LNCAP (cell line): ENCODE measurements around the gene PNN.

Experiments used
- TF ChIP-seq, protein P1 (sequence below): fragments of 450-650 bp; IDR thresholded peaks from 2 replicates; pipeline ENCODE4 v1.5.1; 2017; ENCODE audit warnings: mild to moderate bottlenecking

Gene PNN

DNA sequence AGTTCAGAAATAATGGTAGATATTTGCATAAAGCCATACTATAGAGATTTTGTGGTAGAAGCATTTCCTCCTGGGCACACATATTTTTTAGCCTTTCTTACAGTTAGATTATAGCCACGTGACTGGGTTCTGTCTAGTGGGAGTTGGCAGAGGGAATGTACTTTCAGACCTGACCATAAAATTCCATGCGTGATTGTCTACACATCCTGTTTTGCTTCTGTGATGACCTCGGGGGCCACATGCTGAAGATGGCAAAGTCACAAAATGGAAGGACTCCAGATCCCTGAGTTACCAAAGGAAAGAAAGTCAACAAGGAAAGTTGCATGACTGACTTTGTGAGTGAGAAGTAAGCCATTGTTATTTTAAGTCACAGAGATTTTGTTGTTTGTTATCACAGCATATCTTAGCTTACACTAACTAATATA lies 44.0 kb downstream of the PNN start:
- TF ChIP-seq, protein P1, sequence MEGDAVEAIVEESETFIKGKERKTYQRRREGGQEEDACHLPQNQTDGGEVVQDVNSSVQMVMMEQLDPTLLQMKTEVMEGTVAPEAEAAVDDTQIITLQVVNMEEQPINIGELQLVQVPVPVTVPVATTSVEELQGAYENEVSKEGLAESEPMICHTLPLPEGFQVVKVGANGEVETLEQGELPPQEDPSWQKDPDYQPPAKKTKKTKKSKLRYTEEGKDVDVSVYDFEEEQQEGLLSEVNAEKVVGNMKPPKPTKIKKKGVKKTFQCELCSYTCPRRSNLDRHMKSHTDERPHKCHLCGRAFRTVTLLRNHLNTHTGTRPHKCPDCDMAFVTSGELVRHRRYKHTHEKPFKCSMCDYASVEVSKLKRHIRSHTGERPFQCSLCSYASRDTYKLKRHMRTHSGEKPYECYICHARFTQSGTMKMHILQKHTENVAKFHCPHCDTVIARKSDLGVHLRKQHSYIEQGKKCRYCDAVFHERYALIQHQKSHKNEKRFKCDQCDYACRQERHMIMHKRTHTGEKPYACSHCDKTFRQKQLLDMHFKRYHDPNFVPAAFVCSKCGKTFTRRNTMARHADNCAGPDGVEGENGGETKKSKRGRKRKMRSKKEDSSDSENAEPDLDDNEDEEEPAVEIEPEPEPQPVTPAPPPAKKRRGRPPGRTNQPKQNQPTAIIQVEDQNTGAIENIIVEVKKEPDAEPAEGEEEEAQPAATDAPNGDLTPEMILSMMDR = no peak

DNA sequence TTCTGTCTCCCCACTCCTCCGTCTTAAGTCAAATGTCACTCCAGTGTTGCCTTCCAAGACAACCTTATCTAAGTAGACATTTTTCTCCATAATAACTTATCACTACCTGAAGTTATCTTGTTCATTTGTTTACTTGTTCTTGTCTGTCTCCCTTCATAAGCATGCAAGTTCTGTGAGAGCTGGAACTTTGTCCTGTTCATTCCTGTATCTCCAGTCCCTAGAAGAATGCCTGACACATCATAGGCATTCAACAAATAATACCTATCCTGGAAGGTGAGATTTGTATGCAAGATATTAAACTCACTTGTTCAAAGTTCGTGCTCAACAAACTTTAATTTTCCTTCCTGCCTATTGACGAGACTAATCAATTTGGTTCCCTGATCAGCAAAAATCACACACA lies 53.0 kb downstream of the PNN start:
- TF ChIP-seq, protein P1 = no peak

DNA sequence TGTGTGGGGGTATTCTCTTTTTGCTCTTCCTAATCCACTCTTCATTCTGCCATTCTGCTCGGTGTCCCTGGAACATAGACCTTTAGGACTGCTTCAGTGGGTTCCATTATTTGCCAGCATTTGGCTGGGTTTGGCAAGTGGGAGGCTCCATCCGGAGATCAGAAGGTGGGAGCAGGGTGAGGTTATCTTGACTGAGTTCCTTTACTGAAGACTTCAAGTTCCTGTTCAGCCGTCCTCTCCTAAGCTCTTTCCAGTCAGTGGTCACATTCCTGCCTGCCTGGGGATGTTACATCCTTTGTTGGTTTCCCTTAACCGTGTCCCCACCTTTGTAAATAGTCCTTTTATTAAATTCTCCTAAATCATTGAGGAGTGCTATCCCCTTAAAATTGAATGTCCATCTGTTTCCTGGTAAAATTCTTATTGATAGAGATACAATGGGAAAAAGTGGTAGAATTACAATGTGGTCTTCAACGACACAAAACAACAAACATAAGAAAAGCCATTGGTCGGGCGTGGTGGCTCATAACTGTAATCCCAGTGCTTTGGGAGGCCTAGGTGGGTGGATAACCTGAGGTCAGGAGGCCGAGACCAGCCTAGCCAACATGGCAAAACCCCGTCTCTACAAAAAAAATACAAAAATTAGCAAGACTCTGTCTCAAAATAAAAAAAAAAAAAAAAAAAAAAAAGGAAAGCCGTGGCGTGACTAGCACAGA lies 53.6 kb downstream of the PNN start:
- TF ChIP-seq, protein P1 = no peak

DNA sequence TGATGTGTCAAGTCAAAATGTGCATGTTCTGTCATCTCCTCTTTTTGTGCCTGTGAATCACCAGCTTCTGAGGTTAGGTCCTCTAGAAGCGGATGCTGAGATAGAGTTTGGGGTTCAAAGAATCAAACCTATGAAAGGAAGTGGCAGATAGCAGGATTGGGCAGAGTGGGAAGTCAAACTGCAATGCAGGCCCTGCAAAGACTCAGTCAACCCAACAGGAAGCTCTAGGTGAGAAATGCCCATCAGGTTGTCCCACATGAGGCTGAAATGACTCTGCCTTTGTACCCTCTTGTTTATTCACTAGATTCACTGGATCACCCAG lies 54.1 kb downstream of the PNN start:
- TF ChIP-seq, protein P1 = no peak

DNA sequence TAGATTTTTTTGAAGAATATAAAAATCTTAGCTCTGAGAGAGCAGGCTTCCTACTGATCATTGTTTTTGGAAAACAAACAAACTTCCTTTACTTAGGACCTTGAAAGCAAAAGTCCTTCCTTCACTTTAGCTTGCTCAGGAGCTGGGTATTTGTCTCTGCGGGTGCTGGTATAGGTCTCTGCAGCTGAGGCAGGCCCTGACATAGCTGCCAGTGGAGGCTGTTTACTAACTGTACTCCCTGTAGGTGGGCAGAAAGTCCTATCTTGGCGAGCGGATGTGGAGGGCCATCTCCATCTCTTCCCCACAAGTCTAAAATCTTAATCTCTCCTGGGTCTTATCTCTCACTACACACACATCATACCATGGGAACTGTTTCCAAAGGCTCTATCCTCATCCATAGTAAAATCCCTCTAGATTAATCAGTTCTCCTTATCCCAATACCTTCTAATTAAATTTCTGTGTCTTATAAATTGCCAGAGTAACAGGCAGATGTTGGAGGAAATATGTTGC lies 54.6 kb downstream of the PNN start:
- TF ChIP-seq, protein P1 = no peak

DNA sequence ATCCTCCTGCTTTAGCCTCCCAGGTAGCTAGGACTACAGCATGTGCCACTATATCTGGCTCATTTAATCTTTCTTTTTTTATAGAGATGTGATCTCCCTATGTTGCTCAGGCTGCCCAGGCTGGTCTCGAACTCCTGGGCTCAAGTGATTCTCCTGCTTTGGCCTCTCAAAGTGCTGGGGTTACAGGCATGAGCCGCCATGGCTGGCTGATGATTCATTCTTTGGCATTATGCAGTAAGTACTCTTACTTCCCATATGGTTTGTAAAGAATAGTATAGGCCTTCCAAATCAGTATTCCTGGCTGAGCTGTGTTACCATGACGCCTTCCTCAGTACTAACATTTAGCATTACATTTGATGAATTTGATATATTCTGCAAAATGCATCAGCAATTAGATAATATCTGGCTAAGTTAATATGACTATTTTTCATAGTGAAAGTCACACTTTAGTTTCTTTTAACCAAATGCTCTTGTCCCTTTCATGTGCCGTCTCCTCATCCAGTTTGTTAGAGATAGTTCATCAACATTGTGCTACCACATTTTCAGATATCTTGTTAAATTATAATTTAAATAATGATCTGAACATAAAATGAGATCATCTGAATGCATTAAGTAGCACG lies 55.5 kb downstream of the PNN start:
- TF ChIP-seq, protein P1 = no peak

DNA sequence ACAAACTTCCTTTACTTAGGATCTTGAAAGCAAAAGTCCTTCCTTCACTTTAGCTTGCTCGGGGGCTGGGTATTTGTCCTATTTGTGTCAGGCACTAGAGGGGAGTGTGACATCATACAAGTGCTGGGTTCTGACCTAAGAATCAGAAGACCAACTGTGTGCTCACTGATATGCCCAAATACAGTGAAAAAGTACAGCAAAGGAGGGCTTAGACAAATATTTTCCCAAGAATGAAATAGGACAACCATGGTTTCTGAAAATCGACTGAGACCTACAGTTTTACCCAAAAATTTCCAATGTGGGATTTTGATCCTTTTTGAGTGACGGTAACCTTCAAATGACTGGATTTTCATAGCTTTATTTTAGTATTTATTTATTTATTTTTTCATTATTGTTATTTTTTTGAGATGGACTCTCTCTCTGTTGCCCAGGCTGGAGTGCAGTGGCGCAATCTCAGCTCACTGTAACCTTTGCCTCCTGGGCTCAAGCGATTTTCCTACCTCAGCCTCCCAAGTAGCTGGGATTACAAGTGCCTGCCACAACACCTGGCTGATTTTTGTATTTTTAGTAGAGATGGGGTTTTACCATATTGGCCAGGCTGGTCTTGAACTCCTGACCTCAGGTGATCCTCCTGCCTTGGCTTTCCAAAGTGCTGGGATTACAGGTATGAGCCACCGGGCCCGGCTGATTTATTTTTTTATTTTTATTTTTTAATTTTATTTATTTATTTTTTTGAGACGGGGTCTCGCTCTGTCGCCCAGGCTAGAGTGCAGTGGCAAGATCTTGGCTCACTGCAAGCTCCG lies 56.9 kb downstream of the PNN start:
- TF ChIP-seq, protein P1 = peak; percentile 28; the same call in 1 of the 2 replicates
